Hepatic stellate cell (primary cell): ENCODE results near the gene PRCP.

Experiments
- DNase-seq: peaks from one replicate; pipeline ENCODE4 v3.0.0; 2011; ENCODE audit warnings: low spot score

The PRCP gene

DNA sequence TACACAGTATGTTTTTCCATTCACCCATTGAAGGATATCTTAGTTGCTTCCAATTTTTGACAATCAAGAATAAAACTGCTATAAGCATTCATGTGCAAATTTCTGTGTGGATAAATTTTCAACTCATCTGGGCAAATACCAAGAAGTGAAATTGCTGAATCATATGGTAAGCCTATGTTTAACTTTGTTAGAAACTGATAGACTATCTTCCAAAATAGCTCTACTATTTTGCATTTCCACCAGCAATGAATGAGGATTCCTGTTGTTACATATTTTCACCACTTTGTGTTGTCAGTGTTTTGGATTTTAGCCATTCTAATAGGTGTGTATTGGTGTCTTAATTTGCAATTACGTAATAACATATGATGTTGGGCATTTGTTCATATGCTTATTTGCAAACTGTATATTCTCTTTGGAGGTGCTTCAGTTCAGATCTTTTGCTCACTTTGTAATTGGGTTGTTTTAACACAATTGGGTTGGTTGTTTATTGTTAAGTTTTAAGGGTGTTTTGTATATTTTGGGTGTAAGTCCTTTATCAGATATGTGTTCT, 117.3 kb downstream of the PRCP start:
- no peak for DNase-seq

DNA sequence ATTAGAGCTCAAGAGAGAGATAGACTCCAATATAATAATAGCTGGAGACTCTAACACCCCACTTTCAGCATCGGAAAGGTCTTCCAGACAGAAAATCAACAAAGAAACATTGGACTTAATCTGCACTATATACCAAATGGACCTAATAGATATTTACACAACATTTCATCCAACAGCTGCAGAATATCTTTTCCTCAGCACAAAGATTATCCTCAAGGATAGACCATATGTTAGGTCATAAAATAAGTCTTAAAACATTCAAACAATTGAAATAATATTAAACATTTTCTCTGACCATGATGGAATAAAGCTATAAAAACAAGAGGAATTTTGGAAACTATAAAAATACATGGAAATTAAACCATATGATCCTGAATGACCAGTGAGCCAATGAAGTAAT, 121.5 kb downstream of the PRCP start:
- DNase-seq = no peak

DNA sequence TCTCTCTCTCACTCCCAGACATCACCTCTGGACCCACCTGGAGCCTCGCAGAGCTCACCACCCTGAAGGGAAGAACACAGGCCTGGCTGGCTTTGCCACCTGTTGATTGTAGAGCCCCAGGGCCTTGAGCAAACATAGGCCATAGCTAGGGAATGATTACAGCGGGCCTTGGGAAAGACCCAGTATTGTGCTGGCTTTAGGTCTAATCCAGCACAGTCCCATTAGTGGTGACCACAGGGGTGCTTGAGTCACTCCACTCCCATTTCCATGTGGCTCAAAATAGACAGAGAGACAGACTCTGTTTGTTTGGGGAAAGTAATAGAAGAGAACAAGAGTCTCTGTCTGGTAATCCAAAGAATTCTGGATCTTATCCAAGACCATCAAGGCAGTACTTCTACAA, 123.9 kb downstream of the PRCP start:
- no peak for DNase-seq

DNA sequence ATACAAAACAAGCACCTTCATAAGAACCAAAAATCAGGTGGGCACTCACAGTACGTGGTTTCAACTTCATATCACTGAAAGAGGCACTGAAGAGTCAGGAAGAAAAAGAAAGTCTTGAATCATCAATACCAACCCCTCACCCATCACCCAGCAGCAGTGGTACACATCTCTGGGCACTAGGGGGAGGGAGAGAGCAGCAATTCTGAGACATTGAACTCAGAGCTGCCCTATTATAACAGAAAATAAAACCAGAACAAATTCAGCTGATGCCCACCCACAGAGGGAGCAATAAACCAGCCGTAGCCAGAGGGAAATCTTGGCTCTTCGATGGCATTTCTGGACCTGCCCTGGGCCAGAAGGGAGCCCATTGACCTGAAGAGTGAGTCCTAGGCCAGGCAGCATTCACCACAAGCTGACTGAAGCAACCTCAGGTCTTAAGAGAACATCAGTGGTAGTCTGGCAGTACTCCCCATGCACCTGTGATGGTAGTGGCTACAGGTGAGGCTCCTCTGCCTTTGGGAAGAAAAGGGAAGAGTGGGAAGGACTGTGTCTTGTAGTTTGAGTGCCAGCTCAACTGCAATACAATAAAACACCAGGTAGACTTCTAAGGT, 124.4 kb downstream of the PRCP start:
- peak; percentile 34 for DNase-seq

DNA sequence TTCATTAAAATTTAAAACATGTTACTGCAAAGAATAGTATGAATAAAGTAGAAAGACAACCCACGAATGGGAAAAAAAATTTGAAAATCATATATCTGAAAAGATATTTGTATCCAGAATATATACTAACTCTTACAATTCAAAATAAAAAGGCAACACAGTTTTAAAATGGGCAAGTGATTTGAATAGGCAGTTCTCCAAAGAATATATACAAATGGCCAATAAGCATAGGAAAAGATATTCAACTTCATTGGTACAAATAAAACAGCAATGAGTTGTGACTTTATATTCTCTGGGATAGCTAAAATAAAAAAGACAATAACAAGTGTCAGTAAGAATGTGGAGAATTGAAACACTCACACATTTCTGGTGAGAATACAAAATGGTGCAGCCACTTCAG, 125.0 kb downstream of the PRCP start:
- no peak for DNase-seq
